ENCODE results near the gene PLCL1.

GRCh38 chr2:197993830-197994229 lies 189.4 kb downstream of the PLCL1 start:
- TF ChIP-seq TAF1 (IDR thresholded peaks at IDR 0.05; ENCODE audit: borderline replicate concordance, insufficient read depth, low read length) (no peak), REST (IDR thresholded peaks at IDR 0.05; ENCODE audit: insufficient read depth in 1 of 2, low read depth in 2 of 2, low read length in 2 of 2) (no peak), POLR2AphosphoS5 (IDR thresholded peaks at IDR 0.05; ENCODE audit: low read depth, low read length) (no peak)

Measured in PFSK-1 (cell line).